Measurements from ENCODE around the gene DLG4.

Gene DLG4

GRCh38 chr17:7241783-7242716 lies 22.4 kb upstream of the DLG4 start, which contains the start of gene GABARAP (continued):
- TF ChIP-seq ZNF518A (tag by site-specific recombination; conservative IDR thresholded peaks at IDR 0.05; ENCODE audit: low read depth) = no peak
- TF ChIP-seq KLF8 (tag by site-specific recombination; IDR thresholded peaks at IDR 0.05) = peak; percentile 72
- TF ChIP-seq ZNF585B (tag by site-specific recombination; IDR thresholded peaks at IDR 0.05) = no peak
- TF ChIP-seq YY2 (tag by site-specific recombination; IDR thresholded peaks at IDR 0.05) = no peak
- TF ChIP-seq ZNF214 (tag by site-specific recombination; IDR thresholded peaks at IDR 0.05; ENCODE audit: borderline replicate concordance) = no peak
- TF ChIP-seq, protein P1, sequence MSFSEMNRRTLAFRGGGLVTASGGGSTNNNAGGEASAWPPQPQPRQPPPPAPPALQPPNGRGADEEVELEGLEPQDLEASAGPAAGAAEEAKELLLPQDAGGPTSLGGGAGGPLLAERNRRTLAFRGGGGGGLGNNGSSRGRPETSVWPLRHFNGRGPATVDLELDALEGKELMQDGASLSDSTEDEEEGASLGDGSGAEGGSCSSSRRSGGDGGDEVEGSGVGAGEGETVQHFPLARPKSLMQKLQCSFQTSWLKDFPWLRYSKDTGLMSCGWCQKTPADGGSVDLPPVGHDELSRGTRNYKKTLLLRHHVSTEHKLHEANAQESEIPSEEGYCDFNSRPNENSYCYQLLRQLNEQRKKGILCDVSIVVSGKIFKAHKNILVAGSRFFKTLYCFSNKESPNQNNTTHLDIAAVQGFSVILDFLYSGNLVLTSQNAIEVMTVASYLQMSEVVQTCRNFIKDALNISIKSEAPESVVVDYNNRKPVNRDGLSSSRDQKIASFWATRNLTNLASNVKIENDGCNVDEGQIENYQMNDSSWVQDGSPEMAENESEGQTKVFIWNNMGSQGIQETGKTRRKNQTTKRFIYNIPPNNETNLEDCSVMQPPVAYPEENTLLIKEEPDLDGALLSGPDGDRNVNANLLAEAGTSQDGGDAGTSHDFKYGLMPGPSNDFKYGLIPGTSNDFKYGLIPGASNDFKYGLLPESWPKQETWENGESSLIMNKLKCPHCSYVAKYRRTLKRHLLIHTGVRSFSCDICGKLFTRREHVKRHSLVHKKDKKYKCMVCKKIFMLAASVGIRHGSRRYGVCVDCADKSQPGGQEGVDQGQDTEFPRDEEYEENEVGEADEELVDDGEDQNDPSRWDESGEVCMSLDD (tag by site-specific recombination; IDR thresholded peaks at IDR 0.05) = peak; percentile 88
- no peak for TF ChIP-seq ZNF350 (tag by site-specific recombination; IDR thresholded peaks at IDR 0.05)
- TF ChIP-seq, protein P2, sequence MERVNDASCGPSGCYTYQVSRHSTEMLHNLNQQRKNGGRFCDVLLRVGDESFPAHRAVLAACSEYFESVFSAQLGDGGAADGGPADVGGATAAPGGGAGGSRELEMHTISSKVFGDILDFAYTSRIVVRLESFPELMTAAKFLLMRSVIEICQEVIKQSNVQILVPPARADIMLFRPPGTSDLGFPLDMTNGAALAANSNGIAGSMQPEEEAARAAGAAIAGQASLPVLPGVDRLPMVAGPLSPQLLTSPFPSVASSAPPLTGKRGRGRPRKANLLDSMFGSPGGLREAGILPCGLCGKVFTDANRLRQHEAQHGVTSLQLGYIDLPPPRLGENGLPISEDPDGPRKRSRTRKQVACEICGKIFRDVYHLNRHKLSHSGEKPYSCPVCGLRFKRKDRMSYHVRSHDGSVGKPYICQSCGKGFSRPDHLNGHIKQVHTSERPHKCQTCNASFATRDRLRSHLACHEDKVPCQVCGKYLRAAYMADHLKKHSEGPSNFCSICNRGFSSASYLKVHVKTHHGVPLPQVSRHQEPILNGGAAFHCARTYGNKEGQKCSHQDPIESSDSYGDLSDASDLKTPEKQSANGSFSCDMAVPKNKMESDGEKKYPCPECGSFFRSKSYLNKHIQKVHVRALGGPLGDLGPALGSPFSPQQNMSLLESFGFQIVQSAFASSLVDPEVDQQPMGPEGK (tag by site-specific recombination; IDR thresholded peaks at IDR 0.05) = peak; percentile 98
- no peak for TF ChIP-seq ZNF473 (tag by site-specific recombination; IDR thresholded peaks at IDR 0.05)
- TF ChIP-seq ZNF366 (tag by site-specific recombination; conservative IDR thresholded peaks at IDR 0.05) = peak; percentile 83
- peak; percentile 66 for TF ChIP-seq ZFHX2 (tag by site-specific recombination; conservative IDR thresholded peaks at IDR 0.05)
- TF ChIP-seq, protein P3, sequence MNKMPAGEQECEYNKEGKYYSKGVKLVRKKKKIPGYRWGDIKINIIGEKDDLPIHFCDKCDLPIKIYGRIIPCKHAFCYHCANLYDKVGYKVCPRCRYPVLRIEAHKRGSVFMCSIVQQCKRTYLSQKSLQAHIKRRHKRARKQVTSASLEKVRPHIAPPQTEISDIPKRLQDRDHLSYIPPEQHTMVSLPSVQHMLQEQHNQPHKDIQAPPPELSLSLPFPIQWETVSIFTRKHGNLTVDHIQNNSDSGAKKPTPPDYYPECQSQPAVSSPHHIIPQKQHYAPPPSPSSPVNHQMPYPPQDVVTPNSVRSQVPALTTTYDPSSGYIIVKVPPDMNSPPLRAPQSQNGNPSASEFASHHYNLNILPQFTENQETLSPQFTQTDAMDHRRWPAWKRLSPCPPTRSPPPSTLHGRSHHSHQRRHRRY (tag by site-specific recombination; IDR thresholded peaks at IDR 0.05) = no peak
- no peak; the same call in 1 of the 2 replicates for TF ChIP-seq ZNF76 (tag by site-specific recombination; IDR thresholded peaks at IDR 0.05; ENCODE audit: borderline replicate concordance, low read depth)
- TF ChIP-seq KLF9 (tag by site-specific recombination; IDR thresholded peaks at IDR 0.05; ENCODE audit: low read depth) = peak; percentile 86
- peak; percentile 89 for TF ChIP-seq ZBTB26 (tag by site-specific recombination; optimal IDR thresholded peaks at IDR 0.05)
- no peak for TF ChIP-seq ZNF777 (tag by site-specific recombination; IDR thresholded peaks at IDR 0.05; ENCODE audit: borderline replicate concordance)
- peak; percentile 74; the same call in 1 of the 2 replicates for TF ChIP-seq ZNF391 (tag by site-specific recombination; IDR thresholded peaks at IDR 0.05; ENCODE audit: borderline replicate concordance, low read depth)
- TF ChIP-seq TRIM28 (IDR thresholded peaks at IDR 0.05; ENCODE audit: borderline replicate concordance, low read length) = no peak
- no peak for TF ChIP-seq ZNF544 (tag by site-specific recombination; IDR thresholded peaks at IDR 0.05)
- peak; percentile 98 for TF ChIP-seq GLIS2 (tag by site-specific recombination; IDR thresholded peaks at IDR 0.05)
- peak; percentile 44; the same call in 1 of the 2 replicates for TF ChIP-seq IKZF3 (tag by site-specific recombination; IDR thresholded peaks at IDR 0.05)
- no peak for TF ChIP-seq ZNF341 (tag by site-specific recombination; IDR thresholded peaks at IDR 0.05; ENCODE audit: low read depth)
- no peak for TF ChIP-seq ZBTB49 (tag by site-specific recombination; IDR thresholded peaks at IDR 0.05; ENCODE audit: low read depth)
- TF ChIP-seq ZBTB20 (tag by site-specific recombination; IDR thresholded peaks at IDR 0.05) = peak; percentile 92

Data from HEK293 (cell line).